Trophoblast cell (in vitro differentiated cells and primary cell): ENCODE data around the gene FBXO33.

ENCODE experiments used
- DNase-seq, 2 donors: peaks; one replicate each; pipeline ENCODE4 v3.0.0-alpha.2; 2016
- H2AFZ ChIP-seq: 2 replicates; pipeline ENCODE4 v1.6.1; 2013; ENCODE audit warnings: low read length, moderate library complexity, mild to moderate bottlenecking; ENCODE audit not compliant: insufficient read depth, poor library complexity
- H2AK5ac ChIP-seq: 2 replicates; pipeline ENCODE4 v1.6.1; 2013; ENCODE audit warnings: mild to moderate bottlenecking, low read length
- H2BK120ac ChIP-seq: 2 replicates; pipeline ENCODE4 v1.6.1; 2013; ENCODE audit warnings: low read length, mild to moderate bottlenecking, moderate library complexity; ENCODE audit not compliant: insufficient read depth, poor library complexity
- H2BK12ac ChIP-seq: 2 replicates; pipeline ENCODE4 v1.6.1; 2013; ENCODE audit warnings: mild to moderate bottlenecking, low read length, moderate library complexity
- H2BK5ac ChIP-seq: 2 replicates; pipeline ENCODE4 v1.6.1; 2013; ENCODE audit warnings: low read length, low read depth, moderate library complexity, mild to moderate bottlenecking; ENCODE audit not compliant: poor library complexity
- H3K14ac ChIP-seq: 2 replicates; pipeline ENCODE4 v1.6.1; 2013; ENCODE audit warnings: mild to moderate bottlenecking, low read length
- H3K18ac ChIP-seq: 2 replicates; pipeline ENCODE4 v1.6.1; 2013; ENCODE audit warnings: mild to moderate bottlenecking, low read length
- H3K23ac ChIP-seq: 2 replicates; pipeline ENCODE4 v1.6.1; 2013; ENCODE audit warnings: low read length
- H3K27ac ChIP-seq: 2 replicates; pipeline ENCODE4 v1.5.1; 2013; ENCODE audit warnings: low read depth, mild to moderate bottlenecking, inconsistent platforms, low read length, moderate library complexity
- H3K27me3 ChIP-seq: 2 replicates; pipeline ENCODE4 v1.6.1; 2013; ENCODE audit warnings: inconsistent platforms, mild to moderate bottlenecking, low read length, moderate library complexity; ENCODE audit not compliant: insufficient read depth
- H3K36me3 ChIP-seq, 2 experiments: 1 replicate in 1 of 2; 2 replicates in 1 of 2; pipeline ENCODE4 v1.6.1; 2013; ENCODE audit warnings: low read length in 2 of 2, mild to moderate bottlenecking in 2 of 2, moderate library complexity in 1 of 2; ENCODE audit not compliant: insufficient read depth in 2 of 2, control insufficient read depth in 1 of 2
- H3K4ac ChIP-seq: 2 replicates; pipeline ENCODE4 v1.6.1; 2013; ENCODE audit warnings: low read depth, mild to moderate bottlenecking, low read length, moderate library complexity
- H3K4me1 ChIP-seq, 2 experiments: 1 replicate in 1 of 2; 2 replicates in 1 of 2; pipeline ENCODE4 v1.6.1; 2013; ENCODE audit warnings: low read length in 2 of 2, mild to moderate bottlenecking in 2 of 2, moderate library complexity in 1 of 2; ENCODE audit not compliant: insufficient read depth in 2 of 2, control insufficient read depth in 1 of 2
- H3K4me2 ChIP-seq: 2 replicates; pipeline ENCODE4 v1.6.1; 2013; ENCODE audit warnings: inconsistent platforms, mild to moderate bottlenecking, low read length, moderate library complexity
- H3K4me3 ChIP-seq: 2 replicates; pipeline ENCODE4 v1.5.1; 2013; ENCODE audit warnings: mild to moderate bottlenecking, low read depth, low read length, inconsistent platforms
- H3K79me1 ChIP-seq: one replicate; pipeline ENCODE4 v1.6.1; 2013; ENCODE audit warnings: low read length
- H3K79me2 ChIP-seq: 2 replicates; pipeline ENCODE4 v1.6.1; 2013; ENCODE audit warnings: low read length, mild to moderate bottlenecking; ENCODE audit not compliant: control insufficient read depth, insufficient read depth, poor library complexity
- H3K9ac ChIP-seq: 2 replicates; pipeline ENCODE4 v1.6.1; 2013; ENCODE audit warnings: mild to moderate bottlenecking, low read length
- H3K9me3 ChIP-seq: 2 replicates; pipeline ENCODE4 v1.6.1; 2013; ENCODE audit warnings: low read depth, mild to moderate bottlenecking, control low read depth, inconsistent platforms, low read length; ENCODE audit not compliant: insufficient read depth
- H4K12ac ChIP-seq: 2 replicates; pipeline ENCODE4 v1.6.1; 2013; ENCODE audit warnings: low read depth, mild to moderate bottlenecking, low read length, moderate library complexity
- H4K8ac ChIP-seq: 2 replicates; pipeline ENCODE4 v1.6.1; 2013; ENCODE audit warnings: low read depth, mild to moderate bottlenecking, low read length, moderate library complexity
- H4K91ac ChIP-seq: one replicate; pipeline ENCODE4 v1.6.1; 2013; ENCODE audit warnings: low read depth, mild to moderate bottlenecking, low read length, moderate library complexity
- WGBS: extraction: QIAGEN DNeasy Blood & Tissue Kit; methylation state at CpG from one replicate; pipeline ENCODE4 v1.1.7; 2013; ENCODE audit warnings: missing lambda C conversion rate; ENCODE audit not compliant: insufficient read length, insufficient coverage; ENCODE audit errors: extremely low coverage; 5-methylcytosine and 5-hydroxymethylcytosine counted together

FBXO33 gene

DNA sequence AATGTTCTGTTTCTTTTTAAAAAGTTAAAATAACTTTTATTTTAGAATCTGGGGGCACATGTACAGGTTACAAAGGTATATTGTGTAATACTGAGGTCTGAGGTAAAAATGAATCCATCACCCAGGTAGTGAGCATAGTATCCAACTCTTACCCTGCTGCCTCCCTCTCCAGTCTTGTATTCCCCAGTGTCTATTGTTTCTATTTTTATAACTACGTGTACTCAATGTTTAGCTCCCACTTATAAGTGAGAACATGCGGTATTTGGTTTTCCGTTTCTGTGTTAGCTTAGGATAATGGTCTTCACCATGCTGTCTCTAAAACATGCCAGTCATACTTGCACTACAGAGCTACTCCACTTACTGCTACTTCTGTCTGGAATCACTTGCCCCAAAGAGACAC is 8.4 kb downstream of the FBXO33 start:
- Histone ChIP-seq H3K27ac (no peak overlapping the region), H4K91ac (no peak overlapping the region), H2BK5ac (no peak overlapping the region), H2BK120ac (no peak overlapping the region), H3K36me3 (no peaks in the 10 kb centered on the region), H3K9me3 (no peaks in the 10 kb centered on the region), H2BK12ac (no peak overlapping the region), H3K18ac (no peak overlapping the region), H4K12ac (no peak overlapping the region), H3K14ac (no peak overlapping the region), H3K4ac (no peak overlapping the region), H3K4me3 (no peak overlapping the region), H2AK5ac (no peak overlapping the region), H3K27me3 (no peaks in the 10 kb centered on the region), H3K79me1 (no peaks in the 10 kb centered on the region), H3K4me2 (no peak overlapping the region), H2AFZ (no peak overlapping the region), H3K23ac (no peak overlapping the region), H3K4me1 (no peaks in the 10 kb centered on the region), H3K79me2 (no peaks in the 10 kb centered on the region), H3K9ac (no peak overlapping the region), H4K8ac (no peak overlapping the region)
- DNase-seq, result no peak
- no CpG with 5 or more reads among the region's 3 CpGs for WGBS

DNA sequence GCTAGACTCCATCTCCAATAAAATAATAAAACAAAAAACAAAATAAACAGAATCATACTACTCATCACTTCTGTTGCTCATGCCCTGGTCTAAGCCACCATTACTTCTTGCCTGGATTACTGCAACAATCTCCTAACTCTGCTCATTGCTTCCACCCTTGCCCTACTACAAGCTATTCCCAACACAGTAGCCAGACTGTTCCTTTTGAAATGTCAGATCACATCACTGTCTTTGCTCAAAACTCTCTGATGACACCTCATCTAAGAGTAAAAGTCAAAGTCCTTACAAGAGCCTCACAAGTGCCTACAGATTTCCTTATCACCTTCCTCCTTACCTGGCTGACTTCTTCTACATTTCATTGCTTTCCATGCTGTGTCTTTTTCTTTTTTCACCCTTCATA is 10.0 kb downstream of the FBXO33 start:
- no peak overlapping the region for H4K91ac ChIP-seq

DNA sequence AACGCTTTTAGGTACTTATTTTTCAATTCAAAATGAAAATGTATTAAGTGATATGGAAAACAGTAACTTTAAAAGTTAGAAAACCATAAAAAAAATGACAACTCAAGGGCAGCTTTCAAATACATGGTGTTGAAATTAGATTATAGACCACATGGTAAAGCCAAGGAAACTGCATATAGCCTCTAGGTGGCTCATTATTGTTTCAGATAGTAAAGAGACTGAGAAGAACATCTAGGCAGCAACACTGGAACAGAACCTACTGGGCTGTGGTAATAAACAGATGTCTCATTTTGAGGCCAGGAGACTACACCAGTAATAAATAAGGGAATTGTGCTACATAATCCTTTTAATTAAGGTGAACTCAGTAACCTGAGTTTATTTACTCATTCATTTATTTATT is 13.0 kb downstream of the FBXO33 start:
- Histone ChIP-seq H3K36me3 (peaks cover 0 to 2% of the 10 kb centered on the region in 2 experiments), H3K23ac (no peak overlapping the region), H2AK5ac (no peak overlapping the region), H3K9me3 (peaks cover 2% of the 10 kb centered on the region), H3K18ac (no peak overlapping the region), H4K12ac (no peak overlapping the region), H3K27me3 (no peaks in the 10 kb centered on the region), H3K4me2 (no peak overlapping the region), H3K4ac (no peak overlapping the region), H3K9ac (no peak overlapping the region), H3K4me1 (no peaks in the 10 kb centered on the region), H3K4me3 (no peak overlapping the region), H4K8ac (no peak overlapping the region), H3K79me2 (no peaks in the 10 kb centered on the region), H2AFZ (no peak overlapping the region), H4K91ac (no peak overlapping the region), H3K27ac (no peak overlapping the region), H3K79me1 (no peaks in the 10 kb centered on the region), H2BK5ac (no peak overlapping the region), H2BK120ac (no peak overlapping the region), H3K14ac (no peak overlapping the region), H2BK12ac (no peak overlapping the region)
- no peak for DNase-seq
- WGBS, result no CpG with 5 or more reads among the region's 1 CpG

More for the DNA sequence above, 10.0 kb downstream of the FBXO33 start:
- H3K4ac ChIP-seq, result no peak overlapping the region
- H3K18ac ChIP-seq, result no peak overlapping the region
- H3K4me2 ChIP-seq, result no peak overlapping the region
- no peaks in the 10 kb centered on the region for H3K27me3 ChIP-seq
- H3K9me3 ChIP-seq, result no peaks in the 10 kb centered on the region
- no peak overlapping the region for H2BK5ac ChIP-seq
- H3K4me1 ChIP-seq, result no peaks in the 10 kb centered on the region
- no peak overlapping the region for H3K14ac ChIP-seq
- no peak overlapping the region for H4K8ac ChIP-seq
- DNase-seq, result no peak
- H3K4me3 ChIP-seq, result no peak overlapping the region
- H3K23ac ChIP-seq, result no peak overlapping the region
- H3K79me2 ChIP-seq, result no peaks in the 10 kb centered on the region
- H3K9ac ChIP-seq, result no peak overlapping the region
- H3K79me1 ChIP-seq, result no peaks in the 10 kb centered on the region
- no peak overlapping the region for H2BK120ac ChIP-seq
- H2AK5ac ChIP-seq, result no peak overlapping the region
- no peak overlapping the region for H2AFZ ChIP-seq
- no peak overlapping the region for H3K27ac ChIP-seq
- no peaks in the 10 kb centered on the region for H3K36me3 ChIP-seq
- no peak overlapping the region for H4K12ac ChIP-seq
- no peak overlapping the region for H2BK12ac ChIP-seq

DNA sequence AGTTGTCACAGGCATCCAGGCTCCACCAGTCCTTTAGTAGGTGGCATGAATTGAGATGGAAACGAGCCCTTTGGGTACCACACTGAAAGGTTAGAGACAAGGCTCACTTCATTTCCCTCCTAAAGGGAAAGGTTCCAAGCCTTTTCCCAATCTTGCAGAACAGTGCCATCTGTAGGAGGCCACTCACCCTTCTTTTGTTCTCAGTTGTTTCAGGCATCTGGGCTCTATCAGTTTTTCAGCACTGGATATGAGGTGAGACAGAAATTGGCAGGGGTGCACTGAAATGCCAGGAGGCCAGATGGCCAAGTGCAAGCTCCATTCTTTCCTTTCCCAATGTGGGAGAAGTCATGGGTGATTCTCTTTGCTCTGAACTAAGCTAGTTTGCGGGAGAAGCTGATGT is 15.2 kb downstream of the FBXO33 start:
- no peaks in the 10 kb centered on the region for H3K79me1 ChIP-seq
- no peak overlapping the region for H3K27ac ChIP-seq
- no peak overlapping the region for H2BK120ac ChIP-seq
- no peaks in the 10 kb centered on the region for H3K79me2 ChIP-seq
- H3K23ac ChIP-seq, result no peak overlapping the region
- no peak overlapping the region for H3K14ac ChIP-seq
- DNase-seq, result no peak
- no peak overlapping the region for H4K91ac ChIP-seq
- H3K18ac ChIP-seq, result no peak overlapping the region
- peaks cover 0 to 2% of the 10 kb centered on the region in 2 experiments for H3K36me3 ChIP-seq
- peaks cover 2% of the 10 kb centered on the region for H3K9me3 ChIP-seq
- no CpG with 5 or more reads among the region's 2 CpGs for WGBS
- no peak overlapping the region for H4K8ac ChIP-seq
- H2BK12ac ChIP-seq, result no peak overlapping the region
- H3K9ac ChIP-seq, result no peak overlapping the region
- no peak overlapping the region for H2AFZ ChIP-seq
- H4K12ac ChIP-seq, result no peak overlapping the region
- no peaks in the 10 kb centered on the region for H3K4me1 ChIP-seq
- no peak overlapping the region for H3K4me2 ChIP-seq
- H2BK5ac ChIP-seq, result no peak overlapping the region
- H3K4me3 ChIP-seq, result no peak overlapping the region
- no peak overlapping the region for H2AK5ac ChIP-seq
- H3K4ac ChIP-seq, result no peak overlapping the region
- no peaks in the 10 kb centered on the region for H3K27me3 ChIP-seq
